HG02852 (cell line): Measurements from ENCODE around the gene ZNF71.

Source experiments
- ATAC-seq: cut with Tn5 transposase; IDR thresholded peaks from one replicate; pipeline ENCODE4 v1.9.1; 2021; ENCODE audit warnings: mild to moderate bottlenecking, moderate library complexity; ENCODE audit not compliant: unreplicated experiment

The ZNF71 gene

GRCh38 chr19:56594783-56595547 is at the start of gene ZNF71:
TSS of gene ZNF71 (plus strand) at chr19:56595302. CDS start at chr19:56601559, 6,257 bp downstream.
- peak; percentile 96 for ATAC-seq

GRCh38 chr19:56547535-56547934 is 47.6 kb upstream of the ZNF71 start:
- ATAC-seq, result no peak

- ATAC-seq, result no peak
These were observed 40.7 kb upstream of the ZNF71 start for GRCh38 chr19:56554272-56554869.

- no peak for ATAC-seq
These were observed 32.3 kb upstream of the ZNF71 start for GRCh38 chr19:56562766-56563165.

GRCh38 chr19:56566904-56567273 is 28.2 kb upstream of the ZNF71 start:
- ATAC-seq, result peak; percentile 29

- peak; percentile 98 for ATAC-seq
These were observed 27.6 kb upstream of the ZNF71 start, which contains the start of gene ZNF470 for GRCh38 chr19:56567274-56568120. TSS of gene ZNF470 (plus strand) at chr19:56567468. CDS start at chr19:56570312, 2,844 bp downstream.

- no peak for ATAC-seq
These were observed 22.5 kb upstream of the ZNF71 start for GRCh38 chr19:56572589-56572988.

GRCh38 chr19:56573914-56574313 is 21.2 kb upstream of the ZNF71 start:
- ATAC-seq, result no peak

GRCh38 chr19:56577719-56578602 is 17.1 kb upstream of the ZNF71 start:
- no peak for ATAC-seq

GRCh38 chr19:56594446-56594782 is 688 bp upstream of the ZNF71 start:
- no peak for ATAC-seq

- ATAC-seq, result peak; percentile 6
These were observed 422 bp downstream of the ZNF71 start for GRCh38 chr19:56595548-56595899.

GRCh38 chr19:56596676-56597075 is 1.6 kb downstream of the ZNF71 start:
- no peak for ATAC-seq

- ATAC-seq, result no peak
These were observed 2.6 kb downstream of the ZNF71 start for GRCh38 chr19:56597696-56598095.

- no peak for ATAC-seq
These were observed 6.3 kb downstream of the ZNF71 start for GRCh38 chr19:56601375-56601774.

- no peak for ATAC-seq
These were observed 8.7 kb downstream of the ZNF71 start for GRCh38 chr19:56603829-56604228.

GRCh38 chr19:56608274-56608964 is 13.3 kb downstream of the ZNF71 start:
- ATAC-seq, result no peak

- ATAC-seq, result no peak
These were observed 16.2 kb downstream of the ZNF71 start for GRCh38 chr19:56611288-56611687.

GRCh38 chr19:56612737-56613136 is 17.6 kb downstream of the ZNF71 start:
- no peak for ATAC-seq

- no peak for ATAC-seq
These were observed 18.5 kb downstream of the ZNF71 start for GRCh38 chr19:56613639-56614038.

GRCh38 chr19:56617531-56617930 is 22.4 kb downstream of the ZNF71 start:
- ATAC-seq, result no peak
